IPS-11a (cell line): ENCODE results near the gene ANKRD39.
A peak's percentile ranks its signal among the peaks of the same experiment; 100 is the strongest.

Experiments used
- H3K4me3 ChIP-seq: one replicate; pipeline ENCODE4 v1.5.1; 2013; ENCODE audit warnings: low read depth, low read length, control low read depth

Gene ANKRD39

DNA sequence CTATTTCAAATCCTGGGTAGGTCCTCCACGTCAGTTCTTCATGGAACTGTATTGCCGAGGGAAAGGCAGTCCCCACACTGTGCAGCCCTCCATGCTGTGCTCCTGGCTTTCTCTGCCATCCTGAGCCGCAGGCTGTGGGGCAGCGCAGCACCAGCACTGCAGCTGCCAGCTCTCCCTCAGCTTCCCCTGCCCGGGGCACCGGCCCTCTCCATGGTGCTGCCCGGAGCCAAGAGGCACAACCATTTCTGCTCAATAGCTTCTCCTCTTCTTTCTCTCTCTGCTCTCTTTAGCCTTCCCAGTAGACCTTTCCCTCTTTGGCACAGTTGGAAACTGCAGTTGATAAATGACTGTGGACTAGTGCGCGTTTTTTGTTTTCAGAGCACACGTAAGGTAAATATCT lies 26.1 kb downstream of the ANKRD39 start:
- H3K4me3 ChIP-seq = no peak overlapping the region

DNA sequence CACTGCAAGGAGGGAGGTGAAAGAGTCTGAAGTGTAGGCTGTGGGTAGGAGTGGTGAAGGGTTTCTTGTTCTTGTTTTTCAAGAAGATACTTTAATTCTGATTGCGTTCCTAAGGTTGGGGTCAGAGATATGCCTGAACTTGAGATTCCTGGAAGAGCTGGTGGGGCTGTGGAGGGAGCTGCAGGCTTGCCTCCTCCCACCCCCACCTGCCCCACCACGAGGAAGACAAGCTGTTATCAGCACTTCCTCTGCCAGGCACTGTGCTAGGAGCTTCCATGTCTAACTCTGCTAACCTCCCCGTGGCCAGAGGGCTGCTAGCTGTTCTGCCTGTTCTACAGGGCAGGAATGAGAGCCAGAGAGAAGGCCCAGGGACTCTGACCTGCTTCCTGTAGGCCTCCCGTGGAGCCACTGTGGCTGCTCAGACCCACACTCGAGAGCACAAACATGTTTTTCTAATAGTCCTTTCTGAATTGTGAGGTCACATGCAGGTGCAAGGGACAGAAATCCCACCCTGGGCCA lies 27.7 kb downstream of the ANKRD39 start:
- H3K4me3 ChIP-seq = no peak overlapping the region

DNA sequence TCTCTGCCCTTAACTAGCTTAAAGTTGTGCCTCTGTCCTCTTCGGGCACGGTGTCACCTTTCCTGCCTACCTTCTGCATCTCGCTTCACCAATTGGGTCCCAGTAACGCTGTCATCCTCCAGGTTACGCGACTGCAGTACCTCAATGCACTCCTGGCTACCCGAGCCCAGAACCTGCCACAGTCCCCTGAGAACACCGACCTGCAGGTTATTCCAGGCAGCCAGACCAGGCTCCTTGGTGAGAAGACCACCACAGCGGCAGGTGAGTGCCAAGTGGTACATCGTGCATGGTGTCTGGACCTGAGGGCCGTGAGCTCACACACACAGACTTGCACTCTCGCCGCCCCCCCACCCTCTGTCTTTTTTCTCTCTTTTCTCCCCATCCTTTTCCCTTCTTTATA lies 28.9 kb downstream of the ANKRD39 start:
- H3K4me3 ChIP-seq = no peak overlapping the region

DNA sequence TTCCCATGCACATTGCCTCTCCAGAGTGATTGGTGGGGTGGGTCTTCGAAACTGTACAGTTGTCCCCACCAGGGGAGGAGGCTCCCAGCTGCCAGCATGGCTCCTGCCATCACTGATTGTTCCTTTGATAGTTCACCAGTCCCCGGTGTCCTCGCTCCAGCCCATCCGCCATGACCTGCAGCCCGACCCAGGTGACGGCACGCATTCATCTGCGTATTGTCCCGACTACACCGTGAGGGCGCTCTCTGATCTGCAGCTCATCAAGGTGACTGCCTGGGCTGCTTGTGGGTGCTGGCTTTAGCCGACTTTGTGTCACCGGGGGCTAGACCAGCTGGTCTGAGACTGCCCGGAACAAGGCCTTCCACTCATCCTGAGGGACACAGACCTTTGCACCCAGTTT lies 29.4 kb downstream of the ANKRD39 start:
- no peak overlapping the region for H3K4me3 ChIP-seq

DNA sequence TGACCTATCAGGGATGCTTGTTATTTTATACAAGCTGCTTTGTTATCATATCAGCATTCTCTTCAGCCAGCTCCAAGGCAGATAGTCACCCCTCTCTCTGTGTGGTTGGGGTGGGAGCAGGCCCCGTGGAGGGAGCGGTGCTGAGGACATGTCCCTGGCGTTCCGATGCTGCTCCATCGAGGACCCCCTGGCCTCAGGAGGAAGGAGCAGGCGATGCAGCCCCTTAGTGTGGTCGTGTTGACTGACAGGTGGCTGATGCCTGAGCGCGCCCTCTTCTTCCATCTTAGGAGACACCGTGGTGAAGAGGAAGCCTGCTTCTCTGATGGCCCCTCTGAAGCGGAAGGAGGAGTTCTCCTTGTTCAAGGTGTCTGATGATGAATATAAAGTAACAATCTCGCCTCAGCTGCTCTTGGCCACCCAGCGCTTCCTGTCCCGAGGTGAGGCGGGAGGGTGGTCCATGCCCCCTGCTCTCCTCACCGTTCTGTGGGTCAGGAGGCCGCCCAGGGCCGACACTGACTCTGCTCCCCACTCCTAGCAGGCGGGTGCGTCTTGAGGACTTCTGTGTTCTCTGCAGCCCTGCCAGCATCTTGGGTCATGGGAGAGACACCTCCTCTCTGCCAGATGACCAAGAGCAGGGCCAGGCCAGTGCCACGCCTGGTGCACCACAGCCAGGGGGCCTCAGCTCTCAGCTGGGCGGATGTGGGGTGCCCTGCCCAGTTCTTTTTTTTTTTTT lies 31.1 kb downstream of the ANKRD39 start:
- no peak overlapping the region for H3K4me3 ChIP-seq

DNA sequence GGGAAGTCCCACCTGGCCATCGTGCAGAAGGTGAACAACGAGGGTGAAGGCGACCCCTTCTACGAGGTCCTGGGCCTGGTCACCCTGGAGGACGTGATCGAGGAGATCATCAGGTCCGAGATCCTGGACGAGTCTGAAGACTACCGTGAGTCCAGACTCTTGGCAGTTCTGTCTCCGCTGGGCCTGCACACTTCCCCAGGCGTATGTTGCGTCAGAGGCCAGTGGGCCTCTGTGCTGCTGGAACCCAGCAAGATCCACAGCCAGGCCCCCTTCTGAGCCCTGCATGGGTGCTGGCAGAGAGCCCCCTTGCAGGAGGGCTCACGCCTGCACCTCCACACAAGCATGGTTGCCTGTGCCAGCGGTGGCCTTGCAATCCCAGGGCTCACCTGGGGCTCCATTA lies 32.8 kb downstream of the ANKRD39 start:
- no peak overlapping the region for H3K4me3 ChIP-seq

DNA sequence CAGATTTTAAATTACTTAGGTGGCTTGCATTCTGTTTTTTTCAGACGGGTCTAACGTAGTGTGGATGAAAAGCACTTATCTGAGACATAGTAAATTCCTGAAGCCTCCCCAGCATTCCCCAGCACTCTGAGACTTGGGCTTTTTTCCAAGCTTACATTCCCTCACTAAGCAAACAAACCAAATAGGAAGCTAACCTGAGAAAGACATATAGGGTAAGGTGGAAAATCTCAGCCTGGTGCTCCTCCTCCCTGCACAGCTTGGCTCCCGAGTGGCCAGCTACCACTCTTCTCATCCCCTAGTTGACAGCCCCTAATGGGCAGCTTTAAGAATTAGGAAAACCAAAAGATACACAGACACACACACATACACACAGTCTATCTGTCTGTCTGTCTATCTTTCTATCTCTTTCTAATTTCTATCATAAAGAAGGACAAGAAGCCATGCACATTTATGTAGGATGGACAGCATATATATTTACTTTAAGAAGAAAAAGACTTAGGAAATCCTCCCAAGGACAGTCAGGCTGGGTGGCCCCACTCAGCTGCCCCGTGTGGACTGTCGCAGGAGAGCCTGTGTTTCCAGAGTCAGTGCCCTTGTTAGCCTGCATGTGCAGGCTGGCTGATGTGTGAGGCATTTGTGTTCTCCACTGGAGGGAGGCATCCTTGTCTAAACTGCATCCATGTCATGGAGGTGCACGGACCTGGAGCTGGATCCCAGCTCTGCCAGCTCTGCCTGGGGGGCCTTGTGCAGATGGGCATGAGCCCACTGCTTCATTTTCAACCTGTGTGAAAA lies 33.5 kb downstream of the ANKRD39 start:
- H3K4me3 ChIP-seq = no peak overlapping the region

DNA sequence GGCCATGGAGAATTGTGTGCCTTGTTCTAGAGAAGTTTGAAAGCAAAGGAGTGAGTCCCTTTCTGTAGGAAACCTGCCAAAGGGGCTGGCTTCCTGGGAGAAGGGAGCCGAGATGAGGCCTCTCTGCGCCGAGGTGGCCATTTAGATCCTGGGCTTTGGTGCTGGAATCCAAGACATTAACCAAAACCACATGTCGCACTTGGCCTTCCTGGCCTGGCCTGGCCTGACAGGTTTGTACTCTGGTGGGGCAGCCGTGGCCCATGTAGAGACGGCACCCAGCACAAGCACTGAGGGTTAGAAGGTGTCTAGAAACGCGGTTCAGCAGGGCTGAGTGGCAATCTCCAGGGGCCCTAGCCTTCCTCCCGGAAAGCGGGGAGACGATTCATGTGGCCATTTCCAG lies 34.6 kb downstream of the ANKRD39 start:
- H3K4me3 ChIP-seq = no peak overlapping the region

DNA sequence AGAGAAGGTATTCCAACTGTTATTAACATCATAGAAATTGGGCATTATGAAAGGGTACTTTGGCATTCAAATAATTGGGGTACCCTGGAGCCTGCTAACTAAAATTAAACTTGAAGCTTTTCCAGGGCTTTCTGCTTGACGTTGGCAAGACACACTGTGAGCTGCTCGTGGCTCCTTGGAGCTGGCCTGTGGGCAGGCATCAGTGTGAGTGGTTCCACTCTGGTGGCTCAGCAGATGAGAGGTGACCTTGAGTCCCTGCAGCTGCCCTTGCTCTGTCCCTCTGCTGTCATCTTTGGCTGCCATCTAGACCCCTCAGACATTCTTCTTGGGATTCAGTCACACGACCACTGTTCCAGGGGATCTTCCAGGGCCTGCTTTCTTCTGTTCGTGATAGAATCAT lies 35.0 kb downstream of the ANKRD39 start:
- H3K4me3 ChIP-seq = no peak overlapping the region

DNA sequence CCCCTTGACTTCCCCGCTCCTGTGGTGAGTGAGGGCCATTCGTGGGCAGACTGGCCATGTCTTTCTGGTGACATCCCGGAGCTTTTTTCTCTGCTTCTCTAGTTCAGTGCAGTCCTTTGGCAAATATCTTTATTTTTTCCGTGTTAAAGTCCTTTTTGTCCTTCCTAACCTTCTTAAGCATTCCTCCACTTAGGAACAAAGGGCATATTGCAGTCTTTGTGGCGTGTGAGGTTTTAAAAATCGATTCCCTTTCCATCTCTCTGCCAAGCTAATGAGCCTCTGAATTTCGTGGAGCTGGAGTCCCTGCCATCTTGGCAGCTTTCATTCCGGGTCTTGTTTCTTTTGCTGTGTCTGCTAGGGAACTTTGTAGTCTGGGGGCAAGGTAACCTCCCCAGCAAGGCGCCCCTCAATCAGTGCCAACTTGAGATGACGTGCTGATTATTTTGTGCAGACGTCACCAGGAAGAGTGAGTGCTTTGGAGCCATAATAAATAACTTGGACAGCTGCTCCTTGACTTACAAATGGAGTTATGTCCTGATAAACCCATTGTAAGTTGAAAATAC lies 36.6 kb downstream of the ANKRD39 start:
- no peak overlapping the region for H3K4me3 ChIP-seq

DNA sequence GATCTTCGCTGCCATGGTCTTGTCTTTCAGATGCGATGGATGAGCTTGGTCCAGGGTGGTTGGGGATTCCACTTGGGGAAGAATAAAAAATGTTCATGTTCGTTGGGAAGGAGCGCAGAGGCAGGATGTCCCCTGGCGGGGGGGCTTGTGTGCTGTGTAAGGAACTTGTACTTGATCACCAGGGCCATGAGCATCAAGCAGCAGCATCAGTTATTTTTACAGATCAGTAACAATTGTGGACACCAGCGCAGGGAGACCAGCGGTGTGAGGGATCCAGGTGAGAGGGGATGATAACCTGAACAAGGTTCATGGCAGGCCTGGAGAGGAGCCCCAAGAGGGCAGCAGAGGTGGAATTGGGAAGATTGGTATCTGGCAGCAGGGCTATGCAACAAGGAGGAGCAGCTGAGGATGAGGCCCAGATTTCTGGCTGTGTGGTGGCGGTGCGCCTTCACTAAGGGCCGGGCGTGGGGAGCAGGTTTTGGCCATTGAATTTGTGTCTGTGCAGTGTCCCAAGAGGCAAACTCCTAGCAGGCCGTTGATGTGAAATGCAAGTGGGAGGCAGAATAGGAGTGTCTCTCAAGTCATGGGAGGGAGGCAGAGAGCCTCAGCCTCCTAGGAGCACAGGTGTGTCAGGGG lies 37.8 kb downstream of the ANKRD39 start:
- no peak overlapping the region for H3K4me3 ChIP-seq

DNA sequence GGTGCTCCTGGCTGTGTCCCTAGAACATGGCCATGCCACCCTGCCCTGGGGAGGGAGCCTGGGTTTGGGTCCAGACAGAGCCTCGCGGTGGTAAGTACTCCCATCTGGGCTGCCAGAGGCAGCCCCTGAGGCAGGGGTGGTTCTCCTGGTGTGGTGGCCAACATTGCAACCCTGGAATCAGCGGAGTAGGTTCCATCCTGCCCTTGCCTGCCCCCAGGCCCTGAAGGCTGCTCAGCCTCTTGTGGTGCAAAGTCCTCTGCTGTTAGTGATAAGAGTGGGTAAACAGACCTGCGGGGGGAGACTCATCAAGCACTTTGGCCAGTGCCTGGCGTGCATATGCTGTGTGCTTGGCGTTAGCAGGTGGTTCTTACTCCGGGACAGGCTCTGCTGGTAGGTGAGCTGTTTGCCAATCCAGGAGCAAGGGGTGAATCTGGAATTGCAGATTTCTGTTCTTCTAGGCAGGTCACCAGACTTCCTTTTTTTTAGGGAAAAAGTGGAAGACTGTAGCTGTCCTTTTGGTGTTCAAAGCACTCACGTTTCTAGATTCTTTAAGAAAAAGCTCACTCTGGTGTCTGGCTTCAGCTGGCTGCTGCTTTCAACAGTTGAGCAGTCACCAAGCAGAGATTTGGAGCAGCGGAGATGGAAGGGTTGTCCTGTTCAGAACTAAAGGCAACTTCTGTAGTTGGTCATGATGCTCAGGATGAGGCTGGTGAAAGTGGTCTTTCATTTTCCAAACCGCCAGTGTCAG lies 38.5 kb downstream of the ANKRD39 start:
- H3K4me3 ChIP-seq = no peak overlapping the region

DNA sequence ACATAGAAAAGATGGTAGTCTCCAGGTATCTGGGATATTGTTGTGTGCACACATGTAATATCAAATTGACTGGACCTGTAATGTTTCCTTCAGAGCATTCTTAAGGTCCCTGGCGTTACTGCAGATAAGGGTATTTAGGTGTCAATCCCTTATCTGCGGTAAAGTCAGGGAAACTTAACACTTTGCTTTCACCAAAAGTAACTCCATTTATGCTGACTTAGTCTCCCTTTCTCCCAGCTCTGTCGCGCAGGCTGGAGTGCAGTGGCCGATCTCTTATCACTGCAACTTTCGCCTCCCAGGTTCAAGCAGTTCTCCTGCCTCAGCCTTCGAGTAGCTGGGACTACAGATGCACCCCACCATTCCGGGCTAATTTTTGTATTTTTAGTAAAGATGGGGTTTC lies 39.9 kb downstream of the ANKRD39 start:
- H3K4me3 ChIP-seq = no peak overlapping the region

DNA sequence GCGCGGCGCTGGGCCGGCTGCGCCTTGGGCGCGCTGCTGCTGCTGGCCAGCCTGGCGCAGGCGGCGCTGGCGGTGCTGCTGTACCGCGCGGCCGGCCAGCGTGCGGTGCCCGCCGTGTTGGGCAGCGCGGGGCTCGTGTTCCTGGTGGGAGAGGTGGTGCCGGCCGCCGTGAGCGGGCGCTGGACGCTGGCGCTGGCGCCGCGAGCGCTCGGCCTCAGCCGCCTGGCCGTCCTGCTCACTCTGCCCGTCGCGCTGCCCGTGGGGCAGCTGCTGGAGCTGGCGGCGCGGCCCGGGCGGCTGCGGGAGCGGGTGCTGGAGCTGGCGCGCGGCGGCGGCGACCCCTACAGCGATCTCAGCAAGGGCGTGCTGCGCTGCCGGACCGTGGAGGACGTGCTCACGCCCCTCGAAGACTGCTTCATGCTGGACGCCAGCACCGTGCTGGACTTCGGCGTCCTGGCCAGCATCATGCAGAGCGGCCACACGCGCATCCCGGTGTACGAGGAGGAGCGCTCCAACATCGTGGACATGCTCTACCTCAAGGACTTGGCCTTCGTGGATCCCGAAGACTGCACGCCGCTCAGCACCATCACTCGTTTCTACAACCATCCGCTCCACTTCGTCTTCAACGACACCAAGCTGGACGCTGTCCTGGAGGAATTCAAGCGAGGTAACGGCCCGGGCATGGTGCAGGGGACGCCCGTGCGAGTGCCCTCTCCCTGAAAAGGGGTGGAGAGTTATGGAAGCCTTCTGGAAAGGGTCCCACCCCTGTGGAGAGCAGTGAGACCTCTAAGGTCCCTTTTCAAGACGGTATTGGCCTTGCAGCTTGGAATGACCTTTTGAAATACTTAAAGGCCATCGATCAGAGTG lies 40.7 kb downstream of the ANKRD39 start:
- peak overlapping the region; percentile 78 for H3K4me3 ChIP-seq

DNA sequence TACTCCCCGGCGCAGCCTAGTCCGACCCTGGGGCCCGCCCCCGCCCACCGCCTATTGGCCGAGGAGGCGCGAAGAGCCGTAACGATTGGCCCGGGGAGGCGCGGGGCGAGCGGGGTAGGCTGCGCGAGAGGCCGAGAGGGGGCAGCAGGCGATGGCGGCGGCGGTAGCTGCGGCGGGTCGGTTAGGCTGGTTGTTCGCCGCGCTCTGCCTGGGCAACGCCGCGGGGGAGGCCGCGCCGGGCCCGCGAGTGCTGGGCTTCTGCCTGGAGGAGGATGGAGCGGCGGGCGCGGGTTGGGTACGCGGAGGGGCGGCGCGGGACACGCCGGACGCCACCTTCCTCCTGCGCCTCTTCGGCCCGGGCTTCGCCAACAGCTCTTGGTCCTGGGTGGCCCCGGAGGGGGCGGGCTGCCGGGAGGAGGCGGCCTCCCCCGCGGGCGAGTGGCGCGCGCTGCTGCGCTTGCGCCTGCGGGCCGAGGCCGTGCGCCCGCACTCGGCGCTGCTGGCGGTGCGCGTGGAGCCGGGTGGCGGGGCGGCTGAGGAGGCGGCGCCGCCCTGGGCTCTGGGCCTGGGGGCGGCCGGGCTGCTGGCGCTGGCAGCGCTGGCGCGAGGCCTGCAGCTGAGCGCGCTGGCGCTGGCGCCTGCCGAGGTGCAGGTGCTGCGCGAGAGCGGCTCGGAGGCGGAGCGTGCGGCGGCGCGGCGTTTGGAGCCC lies 41.5 kb downstream of the ANKRD39 start, which contains the start of gene CNNM3:
TSS of gene CNNM3 (plus strand) at position 142 of the 709 bp plus-strand sequence. CDS start at position 152, 10 bp downstream.
- peak within 1 kb of the TSS; percentile 78 for H3K4me3 ChIP-seq

DNA sequence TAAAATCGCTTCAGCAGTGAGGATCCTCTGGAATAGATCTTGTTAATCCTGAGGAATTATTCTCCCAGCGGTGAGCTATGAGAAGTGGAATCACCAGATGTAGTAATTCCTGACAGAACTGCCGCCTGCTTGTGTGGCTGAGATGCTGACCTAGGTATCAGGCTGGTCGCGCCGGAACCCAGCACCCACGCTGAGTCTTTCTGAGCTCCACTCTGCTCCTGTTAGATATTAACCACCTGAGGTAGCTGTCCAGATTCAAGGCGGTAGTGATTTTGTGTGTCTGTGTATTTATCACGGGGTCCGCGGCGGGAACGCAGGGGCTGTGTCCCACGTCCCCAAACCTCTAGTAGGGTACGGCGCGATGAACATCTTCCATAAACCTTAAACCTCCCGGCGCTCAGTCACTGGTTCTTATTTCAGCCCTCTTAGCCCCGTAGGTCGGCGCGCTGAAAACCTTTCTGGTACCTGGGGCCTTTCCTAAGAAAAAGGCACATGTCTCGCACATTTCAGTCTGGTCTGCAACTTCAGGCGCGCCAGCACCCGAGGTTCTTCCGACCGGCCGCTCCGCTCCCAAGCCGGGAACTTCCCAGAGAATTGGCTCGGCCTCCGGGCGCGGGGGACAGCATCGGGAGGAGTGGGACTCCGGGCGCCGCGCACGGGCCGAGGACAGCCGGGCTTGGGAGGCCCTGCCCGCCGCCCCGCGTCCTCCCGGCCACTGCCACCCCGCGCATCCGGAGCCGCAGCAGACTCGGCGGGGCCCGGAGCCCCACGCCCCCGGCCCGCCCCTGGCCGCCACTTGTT lies 42.3 kb downstream of the ANKRD39 start:
- H3K4me3 ChIP-seq = peak overlapping the region; percentile 49

DNA sequence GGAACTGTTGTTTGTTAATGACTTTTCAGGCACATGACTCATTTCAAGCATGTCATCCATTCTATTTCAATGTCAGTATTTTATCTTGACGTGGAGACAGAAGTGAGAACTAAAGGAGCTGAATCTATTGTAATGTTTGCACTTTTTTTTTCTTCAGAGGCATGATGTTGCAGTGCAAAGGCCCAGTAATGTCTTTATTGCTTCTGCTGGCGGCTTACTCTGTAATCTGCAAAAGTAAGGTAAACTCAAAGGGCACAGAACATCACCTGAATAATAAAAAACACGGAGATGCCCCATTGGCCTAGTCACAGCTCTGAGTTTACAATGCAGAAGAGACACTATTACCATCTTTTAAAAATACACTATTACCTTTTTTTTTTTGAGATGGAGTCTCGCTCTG lies 44.2 kb downstream of the ANKRD39 start:
- no peak overlapping the region for H3K4me3 ChIP-seq

DNA sequence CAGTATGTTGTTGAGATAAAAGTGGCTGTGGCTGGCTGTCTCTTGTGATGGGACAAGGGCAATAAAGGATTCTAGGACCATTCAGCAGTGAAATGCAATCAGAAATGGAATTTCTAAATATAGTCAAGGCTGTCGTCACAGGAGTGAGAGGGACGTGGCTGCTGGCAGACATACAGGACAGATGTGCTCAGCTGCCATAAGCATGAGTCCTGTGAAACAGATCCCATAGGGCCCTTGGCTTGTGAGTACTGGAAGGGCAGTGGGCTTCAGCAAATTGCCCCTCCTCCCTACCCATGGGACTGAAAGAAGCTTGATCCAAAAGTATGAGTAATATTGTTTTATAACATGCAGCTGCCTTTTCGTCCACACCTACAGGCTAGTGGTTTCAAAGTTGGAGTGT lies 45.9 kb downstream of the ANKRD39 start:
- H3K4me3 ChIP-seq = no peak overlapping the region
